GM19025 (cell line): ENCODE measurements around the gene MYOM3.

Source experiments
- ATAC-seq: cut with Tn5 transposase; IDR thresholded peaks from one replicate; pipeline ENCODE4 v1.9.1; 2021; ENCODE audit warnings: mild to moderate bottlenecking, low read depth, moderate library complexity; ENCODE audit not compliant: unreplicated experiment

Gene MYOM3

DNA sequence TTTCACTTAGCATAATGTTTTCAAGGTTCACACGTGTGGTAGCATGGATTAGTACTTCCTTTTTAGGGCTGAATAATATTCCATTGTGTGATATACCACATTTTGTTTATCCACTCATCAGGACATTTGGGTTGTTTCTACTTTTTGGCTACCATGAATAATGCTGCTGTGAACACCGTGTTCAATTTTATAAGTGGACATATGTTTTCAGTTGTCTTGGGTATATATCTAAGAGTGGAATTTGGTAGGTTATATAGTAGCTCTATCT lies 27.2 kb upstream of the MYOM3 start:
- ATAC-seq, result no peak

DNA sequence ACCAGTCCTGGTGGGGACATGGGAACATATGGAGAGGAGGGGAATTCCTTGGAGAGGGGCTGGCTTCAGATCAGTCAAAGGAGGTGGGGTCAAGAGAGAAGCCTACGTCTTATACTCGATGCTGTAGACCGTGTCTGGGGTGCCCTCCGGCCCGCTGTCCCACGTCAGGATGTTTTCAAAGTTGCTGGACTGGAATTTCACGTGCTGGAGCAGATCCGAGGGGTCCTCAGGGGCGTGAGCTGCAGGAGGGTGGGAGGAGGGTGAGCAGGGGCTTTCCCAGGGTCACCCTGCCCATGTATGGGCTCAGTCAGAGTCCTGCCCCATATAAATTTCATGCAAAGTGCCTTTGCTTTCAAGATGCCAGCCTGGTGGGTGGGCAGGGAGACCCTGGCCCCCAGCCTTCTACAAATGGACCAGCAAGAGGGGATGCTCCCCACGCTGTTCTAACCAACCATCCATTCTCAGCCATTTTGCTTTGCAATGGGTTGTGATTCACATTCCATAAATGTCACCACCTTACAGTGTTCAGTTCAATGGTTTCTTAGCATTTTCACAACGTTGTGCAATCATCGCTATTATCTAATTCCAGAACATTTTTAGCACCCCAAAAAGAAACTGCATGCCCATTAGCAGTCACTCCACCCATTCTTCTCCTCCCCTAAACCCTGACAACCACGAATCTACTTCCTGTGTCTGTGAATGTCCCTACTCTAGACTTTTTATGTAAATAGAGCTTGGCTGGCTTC lies 26.7 kb upstream of the MYOM3 start:
- no peak for ATAC-seq

DNA sequence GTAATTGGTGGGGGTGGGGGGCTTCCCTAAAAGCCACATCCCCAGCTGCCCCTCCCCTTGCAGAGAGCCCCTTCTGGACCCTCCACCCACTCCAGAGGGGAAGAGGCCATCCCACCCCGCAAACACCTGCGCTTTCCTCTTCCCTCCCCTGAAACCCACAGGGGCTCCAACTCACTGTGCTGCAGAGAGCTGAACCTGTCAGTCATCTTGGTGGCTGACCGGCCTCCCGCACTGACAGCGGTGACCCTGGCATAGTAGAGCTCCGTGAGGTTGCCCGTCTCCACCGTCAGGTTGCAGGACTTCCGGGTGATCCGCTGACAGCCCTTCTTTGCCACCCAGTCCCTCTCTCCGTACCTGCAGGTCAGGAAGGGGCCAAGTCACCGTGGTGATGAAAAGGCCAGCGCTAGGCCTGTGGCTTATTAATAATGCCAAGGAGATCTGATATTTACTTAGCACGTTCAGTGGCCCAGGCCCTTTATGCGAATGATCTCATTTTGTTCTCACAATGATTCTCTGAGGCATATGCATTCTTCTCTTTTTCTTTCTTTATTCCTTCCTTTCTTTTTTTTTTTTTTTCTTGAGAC lies 25.1 kb upstream of the MYOM3 start:
- no peak for ATAC-seq

DNA sequence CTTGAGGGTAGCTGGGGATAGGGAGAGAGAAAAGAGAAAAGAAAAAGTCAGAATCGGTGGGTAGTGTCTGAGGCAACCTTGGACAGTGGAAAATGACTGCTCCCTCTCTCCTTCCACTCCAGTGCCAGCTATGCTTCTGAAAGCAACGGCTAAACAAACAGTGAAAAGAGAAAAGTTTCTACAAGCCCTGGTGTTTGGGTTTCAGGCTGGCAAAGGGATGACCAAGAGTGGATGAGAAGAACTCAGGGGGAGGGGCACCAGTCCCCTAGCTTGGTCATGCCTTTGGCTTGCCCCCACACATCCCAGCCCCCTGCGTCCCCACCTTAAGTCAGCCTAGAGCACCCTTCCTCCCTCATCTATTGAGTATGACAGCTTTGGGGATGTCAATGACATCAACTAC lies 22.4 kb upstream of the MYOM3 start:
- ATAC-seq, result no peak

DNA sequence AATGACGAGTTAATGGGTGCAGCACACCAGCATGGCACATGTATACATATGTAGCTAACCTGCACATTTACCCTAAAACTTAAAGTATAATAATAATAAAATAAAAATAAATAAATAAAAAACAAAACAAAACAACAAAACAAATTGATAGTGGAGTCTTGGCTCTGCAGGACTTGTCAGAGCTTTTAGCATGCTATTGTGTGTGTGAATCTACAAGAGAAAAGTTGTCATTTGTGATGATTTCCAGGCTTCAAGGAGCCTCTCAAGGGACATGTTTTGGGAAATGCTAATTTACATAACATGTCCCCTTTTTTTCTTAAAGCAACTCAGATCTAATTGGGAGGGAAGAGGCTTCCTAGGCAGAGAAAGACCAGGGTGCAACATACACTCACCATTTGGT lies 21.9 kb upstream of the MYOM3 start:
- ATAC-seq, result no peak

DNA sequence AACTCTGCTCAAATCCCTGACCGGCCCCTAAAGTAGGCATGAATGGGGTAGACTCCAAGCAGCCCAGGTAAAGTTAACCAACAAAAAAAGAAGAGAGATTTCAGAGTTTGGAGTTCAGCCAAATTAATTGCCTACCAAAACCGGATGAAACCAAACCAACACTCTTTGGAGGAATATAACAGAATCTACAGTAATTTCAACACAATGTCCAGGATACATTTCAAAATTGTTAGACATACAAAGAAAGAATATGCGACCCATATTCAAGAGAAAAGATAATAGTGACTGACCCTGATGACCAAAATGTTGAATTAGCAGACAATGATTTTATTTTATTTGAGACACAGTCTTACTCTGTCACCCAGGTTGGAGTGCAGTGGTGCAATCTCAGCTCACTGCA lies 18.4 kb upstream of the MYOM3 start:
- no peak for ATAC-seq

DNA sequence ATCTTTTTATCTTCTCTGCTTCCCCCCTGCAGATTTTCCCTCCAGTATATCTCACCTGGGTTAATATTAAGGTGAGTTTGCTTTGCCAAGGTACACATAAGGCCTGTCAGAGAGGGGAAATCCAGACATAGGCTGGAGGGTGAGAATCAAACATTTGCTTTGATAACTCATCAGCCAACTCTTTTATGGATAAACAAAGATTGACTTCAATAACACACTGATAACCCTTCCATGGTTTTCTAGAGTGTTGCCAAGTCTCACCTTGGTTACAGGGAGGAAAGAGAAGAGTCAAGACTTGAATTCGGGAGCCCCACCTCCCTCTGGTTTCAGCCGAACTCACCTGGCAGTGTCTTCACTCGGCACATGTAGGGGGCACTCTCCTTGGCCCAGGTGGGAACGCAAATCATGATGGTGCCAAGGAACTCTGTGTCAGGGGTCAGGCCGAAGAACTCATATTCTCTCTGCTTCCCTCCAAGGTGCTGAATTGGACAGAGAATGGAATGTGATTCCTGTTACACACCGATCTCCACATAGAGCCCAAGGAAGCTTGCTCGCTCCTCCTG lies 15.9 kb upstream of the MYOM3 start:
- no peak for ATAC-seq

DNA sequence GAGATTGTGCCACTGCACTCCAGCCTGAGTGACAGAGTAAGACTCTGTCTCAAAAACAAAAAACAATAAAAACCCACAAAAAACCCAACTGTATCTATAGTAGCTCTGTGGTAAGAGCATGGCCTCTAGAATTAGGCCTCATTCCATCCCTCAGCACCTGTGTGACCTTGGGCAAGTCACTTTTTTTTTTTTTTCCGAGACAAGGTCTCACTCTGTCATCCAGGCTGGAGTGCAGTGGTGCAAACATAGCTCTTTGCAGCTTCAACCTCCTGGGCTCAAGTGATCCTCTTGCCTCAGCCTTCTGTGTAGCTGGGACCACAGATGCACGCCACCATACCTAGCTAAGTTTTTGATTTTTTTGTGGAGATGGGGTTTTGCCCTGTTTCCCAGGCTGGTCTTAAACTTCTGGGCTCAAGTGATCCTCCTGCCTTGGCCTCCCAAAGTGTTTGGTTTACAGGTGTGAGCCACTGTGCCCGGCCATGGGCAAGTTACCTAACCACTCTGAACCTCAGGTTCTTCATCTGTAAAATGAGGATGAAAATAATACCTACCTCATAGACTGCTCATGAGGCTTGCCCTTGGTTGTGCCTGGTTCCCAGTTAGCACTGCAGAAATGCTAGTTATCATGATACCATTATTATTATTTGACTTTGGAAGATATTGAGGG lies 15.3 kb upstream of the MYOM3 start:
- ATAC-seq, result no peak

DNA sequence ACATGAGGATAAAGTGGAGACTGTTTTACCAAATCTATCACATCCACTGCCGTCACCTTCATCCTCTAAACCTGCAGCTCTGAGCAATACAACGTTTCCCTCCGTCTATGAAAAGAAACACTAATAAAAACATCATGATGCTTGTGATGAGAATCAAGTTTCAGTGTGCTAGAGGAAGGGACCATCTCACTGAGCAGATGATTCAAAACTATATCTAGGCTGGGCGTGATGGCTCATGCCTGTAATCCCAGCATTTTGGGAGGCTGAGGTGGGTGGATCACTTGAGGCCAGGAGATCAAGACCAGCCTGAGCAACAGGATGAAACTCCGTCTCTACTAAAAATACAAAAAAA lies 14.7 kb upstream of the MYOM3 start:
- no peak for ATAC-seq

DNA sequence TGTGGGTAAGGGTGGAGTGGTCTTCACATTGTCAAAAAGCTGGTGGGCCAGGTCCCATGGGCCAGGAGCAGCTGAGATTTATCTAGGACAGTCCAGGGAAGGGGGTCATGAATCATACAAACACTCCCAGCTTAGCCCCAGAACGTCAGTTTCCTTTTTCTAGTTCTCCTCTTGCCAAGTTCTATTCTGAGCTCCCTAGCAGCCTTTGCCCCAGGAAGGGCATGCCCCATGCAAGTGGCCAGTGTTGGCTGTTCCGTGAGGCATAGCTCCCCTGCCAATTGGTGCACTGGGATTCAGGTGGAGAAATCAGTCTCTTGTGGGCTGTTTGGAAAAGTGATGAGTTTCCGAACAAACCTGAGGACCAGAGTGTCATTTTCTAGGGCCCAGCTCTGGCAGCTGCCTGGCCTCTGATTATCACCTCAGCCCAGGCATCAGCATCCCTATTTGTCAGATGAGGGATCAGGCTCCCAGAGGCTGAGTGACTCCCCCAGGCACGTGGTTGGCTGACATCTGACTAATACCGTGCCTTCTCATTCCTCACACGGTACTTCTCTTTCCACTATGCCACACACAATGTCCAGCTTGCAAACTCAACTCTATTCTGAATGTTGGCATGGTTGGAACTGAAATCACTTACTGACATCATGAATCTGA lies 14.2 kb upstream of the MYOM3 start:
- ATAC-seq, result no peak

DNA sequence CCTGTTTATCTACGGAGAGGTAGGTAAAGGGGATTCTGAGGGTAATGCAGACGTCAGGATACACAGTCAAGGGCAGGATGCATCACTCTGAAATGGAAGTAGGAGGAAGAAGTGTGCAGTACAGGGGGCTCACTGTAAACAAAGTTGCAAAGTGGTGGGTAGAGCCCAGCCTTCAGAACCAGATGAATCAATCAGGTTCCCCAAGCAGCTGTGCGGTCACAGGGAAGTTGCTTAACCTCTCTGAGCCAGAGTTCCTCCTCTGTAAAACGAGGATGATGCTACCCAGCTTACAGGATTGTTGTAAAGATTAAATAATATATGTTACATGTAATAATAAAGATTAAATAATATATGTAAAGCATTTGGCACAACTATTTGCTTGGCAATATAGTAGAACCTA lies 13.5 kb upstream of the MYOM3 start:
- ATAC-seq, result no peak

DNA sequence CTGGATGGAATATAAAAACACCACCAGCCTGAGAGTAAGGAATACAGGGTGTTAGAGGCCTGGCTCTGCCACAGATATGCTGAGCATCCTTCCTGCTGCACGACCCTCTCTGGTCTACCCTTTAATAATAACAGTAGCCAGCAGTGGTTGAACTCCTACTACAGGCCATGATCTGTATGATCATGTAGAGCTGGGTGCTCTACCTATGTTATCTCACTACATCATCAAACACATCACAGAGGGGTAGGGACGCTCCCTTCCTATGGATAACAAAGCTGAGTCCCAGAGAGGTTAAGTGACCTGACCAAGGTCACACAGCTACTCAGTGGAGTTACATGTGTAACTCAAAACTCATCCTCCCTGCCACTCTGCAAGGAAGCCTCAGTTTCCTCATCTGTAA lies 13.0 kb upstream of the MYOM3 start:
- no peak for ATAC-seq

DNA sequence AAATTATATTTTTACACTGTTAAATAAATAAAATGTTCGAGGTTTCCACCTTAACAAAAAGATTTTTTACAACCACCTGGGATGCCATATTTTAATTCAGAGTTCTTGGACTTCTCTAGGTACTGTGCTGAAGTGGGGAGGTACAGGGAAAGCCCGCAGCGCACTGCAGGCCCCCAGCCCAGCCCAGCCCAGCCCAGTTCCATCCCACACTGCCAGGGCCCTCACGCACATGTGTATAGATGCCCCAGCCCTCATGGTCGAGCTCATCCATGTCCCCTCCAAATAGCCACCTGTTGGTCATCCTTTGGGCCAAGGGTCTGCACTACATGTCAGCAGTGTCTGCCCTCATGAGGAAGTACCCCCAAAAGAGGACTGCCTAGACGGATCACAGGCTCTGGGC lies 11.7 kb upstream of the MYOM3 start:
- ATAC-seq, result no peak

DNA sequence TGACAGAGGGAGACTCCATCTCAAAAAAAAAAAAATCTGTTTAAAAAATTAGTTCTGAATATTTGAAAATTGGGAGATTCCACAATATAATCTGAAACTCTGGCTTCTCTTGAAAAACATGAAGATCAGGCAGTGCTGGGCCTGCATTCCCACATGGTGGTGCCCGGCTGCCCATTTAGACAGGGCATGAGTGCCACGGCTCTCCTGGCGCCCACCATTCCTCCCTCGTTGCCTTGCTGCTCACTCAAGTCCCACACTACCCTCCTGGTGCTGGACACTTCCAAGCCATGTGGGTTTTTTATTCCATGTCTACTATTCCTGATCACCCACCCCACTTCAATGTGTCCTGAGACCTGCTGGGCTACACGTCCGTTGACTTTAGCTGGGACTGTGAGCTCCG lies 10.8 kb upstream of the MYOM3 start:
- ATAC-seq, result no peak

DNA sequence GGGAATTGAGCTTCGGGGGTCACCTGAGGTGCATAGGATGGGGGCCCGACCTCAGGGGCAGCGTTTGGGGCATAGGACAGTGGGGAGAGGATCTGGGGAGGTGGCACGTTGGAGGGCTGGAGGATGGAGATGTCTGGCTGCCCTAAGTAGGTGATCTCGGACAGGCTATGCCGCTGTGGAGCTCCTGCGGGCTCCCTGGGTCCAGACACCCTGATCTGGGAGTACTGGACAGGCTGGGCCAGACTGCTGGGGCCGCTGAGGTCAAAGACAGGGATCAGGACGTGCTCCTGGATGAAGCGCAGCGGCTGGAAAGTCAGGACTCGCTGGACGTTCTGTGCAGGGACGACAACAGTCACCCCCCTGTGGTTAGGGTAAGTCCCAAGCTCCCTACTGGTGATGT lies 9.5 kb upstream of the MYOM3 start:
- no peak for ATAC-seq

DNA sequence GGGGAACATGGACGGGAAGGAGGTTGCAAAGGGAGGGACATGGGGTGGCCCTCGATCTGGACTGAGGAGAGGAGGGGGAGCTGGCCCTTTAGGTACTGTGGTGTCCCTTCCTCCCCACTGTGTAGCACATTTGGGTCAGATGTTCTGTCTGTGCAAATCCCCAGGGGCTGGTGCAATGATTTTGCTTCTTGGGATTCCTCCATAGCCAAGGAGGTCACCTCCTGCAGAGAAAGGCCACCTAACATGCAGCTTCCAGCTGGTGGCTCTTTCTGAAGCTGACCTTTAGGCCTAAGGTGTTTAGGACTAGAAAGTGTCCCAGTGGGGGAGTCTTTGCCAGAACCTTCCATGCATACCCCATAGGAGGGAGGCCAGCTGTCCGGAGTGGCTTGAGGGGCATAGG lies 9.0 kb upstream of the MYOM3 start:
- ATAC-seq, result no peak

DNA sequence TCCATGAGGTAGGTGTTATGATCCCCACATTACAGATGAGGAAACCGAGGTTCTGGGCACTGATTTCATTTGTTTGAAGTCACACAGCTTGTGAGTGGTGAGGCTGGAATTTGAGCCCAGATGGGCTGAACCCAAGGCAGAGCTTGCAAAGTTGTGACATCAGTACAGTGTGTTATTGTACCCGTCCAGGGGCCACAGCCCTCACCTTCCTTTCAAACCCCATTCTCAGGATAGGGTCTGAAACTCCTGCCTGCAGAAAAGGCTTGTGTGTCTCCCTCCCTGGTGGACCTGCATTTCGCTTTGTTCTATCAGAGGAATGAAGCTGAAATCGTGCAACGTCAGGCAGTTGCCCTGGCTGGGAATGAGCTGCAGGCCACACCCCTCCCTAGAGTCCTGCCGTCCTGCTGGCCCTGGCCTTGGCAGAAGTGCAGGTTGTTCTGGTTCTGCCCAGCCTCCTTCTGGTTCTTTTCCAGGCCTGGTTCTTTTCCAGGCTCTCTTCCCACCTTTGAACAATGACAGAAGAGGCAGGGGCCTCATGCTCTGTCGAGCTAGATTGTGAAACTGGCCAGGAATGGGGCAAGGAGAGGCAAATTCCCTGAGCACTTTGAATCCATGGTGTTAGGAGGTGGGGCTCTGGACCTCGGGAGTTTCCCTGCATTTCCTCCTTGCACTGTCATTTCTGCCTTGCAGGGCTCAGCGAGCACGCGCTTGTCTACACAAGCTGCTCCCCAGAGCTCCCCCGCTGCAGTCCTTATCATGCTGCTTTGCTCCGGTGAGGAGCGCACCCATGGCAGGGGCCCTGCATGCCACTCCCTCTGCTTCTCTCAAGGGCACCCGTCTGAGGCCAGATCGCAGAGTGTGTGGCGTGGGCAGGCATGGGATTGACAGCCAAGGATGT lies 8.2 kb upstream of the MYOM3 start:
- ATAC-seq, result no peak

DNA sequence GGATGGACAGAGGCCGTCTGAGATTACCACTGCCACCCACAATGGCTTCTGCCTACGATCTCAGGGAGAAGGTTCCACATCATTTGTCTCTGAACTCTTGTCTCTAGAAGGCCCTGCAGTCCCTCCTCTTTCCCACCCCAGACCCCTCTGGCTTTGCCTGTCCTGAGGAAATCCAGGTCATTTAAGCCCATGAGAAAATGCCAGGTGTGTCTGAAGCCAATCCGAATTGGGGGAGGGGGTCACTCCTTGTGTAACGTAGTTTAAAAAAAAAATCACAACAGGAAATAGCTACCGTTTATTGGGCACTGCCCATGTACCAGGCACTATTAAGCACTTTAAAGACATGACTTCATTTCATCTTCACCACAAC lies 7.5 kb upstream of the MYOM3 start:
- ATAC-seq, result no peak

DNA sequence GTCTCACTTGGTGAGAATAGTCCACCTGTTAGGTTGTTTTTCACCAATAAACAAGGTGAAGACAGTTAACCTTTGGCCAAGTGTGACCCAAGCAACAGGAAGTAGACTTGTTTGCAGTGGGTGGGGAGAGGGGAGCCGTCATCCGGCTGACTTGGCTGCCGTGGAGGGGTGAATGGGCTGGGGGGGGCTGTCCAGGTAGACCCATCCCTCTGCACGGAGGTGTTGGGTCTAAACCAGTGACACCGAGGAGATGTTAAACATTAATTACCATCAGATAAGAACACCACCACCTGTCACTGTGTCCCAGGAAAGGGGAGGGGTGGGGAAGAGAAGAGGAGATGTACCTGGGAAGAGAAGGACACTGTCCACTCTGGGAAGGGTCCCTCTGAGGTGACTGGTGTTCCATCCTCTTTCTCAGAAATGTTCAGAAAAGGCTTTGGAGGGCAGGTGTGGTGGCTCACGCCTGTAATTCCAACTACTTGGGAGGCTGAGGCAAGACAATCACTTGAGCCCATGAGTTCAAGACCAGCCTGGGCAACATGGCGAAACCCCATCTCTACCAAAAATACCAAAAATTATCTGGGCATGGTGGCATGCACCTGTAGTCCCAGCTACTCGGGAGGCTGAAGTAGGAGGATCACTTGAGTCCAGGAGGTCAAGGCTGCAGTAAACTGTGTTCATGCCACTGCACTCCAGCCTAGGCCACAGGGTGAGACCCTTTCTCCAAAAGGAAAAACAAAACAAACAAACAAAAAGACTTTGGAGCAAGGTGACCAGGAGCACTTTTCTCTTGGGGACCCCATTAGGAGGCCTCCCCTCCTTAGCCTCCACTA lies 6.7 kb upstream of the MYOM3 start:
- ATAC-seq, result no peak
